Medulla oblongata (tissue), 1 donor: ENCODE data around the gene LAMA3.
A peak's percentile ranks its signal among the peaks of the same experiment; 100 is the strongest.

Source experiments
- DNase-seq: peaks from one replicate; pipeline ENCODE4 v3.0.0-alpha.2; 2015; ENCODE audit errors: extremely low spot score

LAMA3 gene

DNA sequence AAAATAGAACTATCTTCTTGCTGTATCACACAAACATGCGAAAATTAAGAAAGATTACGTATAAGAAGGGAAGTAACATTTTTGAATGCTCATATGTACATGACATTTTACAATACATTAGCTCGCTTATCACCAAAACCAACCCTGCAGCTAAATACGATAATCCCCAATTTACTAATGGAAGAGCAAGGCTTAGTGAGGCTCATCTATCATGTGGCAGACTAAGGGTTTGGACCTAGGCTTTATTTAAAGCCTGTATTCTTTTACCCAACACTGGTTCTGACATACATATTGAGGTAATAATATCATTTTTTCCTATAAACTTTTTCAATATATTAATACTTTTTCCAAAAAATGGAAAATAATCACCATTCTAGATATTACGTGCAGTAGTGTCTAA, 208.5 kb downstream of the LAMA3 start:
- DNase-seq: no peak

DNA sequence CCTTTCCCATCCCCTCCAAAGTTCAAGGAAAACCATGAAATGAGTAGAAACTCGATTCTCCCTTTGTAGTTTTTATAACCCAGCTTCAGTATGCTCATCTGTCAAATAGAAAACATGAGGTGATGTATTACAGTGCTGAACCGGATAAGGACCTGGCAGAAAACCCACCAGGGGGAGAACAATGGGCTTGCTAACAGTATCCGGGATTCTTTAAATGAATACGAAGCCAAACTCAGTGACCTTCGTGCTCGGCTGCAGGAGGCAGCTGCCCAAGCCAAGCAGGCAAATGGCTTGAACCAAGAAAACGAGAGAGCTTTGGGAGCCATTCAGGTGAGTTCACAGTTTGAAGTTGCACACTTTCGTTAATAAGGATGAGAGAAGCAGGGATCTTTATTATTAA, 211.7 kb downstream of the LAMA3 start:
- DNase-seq: no peak

DNA sequence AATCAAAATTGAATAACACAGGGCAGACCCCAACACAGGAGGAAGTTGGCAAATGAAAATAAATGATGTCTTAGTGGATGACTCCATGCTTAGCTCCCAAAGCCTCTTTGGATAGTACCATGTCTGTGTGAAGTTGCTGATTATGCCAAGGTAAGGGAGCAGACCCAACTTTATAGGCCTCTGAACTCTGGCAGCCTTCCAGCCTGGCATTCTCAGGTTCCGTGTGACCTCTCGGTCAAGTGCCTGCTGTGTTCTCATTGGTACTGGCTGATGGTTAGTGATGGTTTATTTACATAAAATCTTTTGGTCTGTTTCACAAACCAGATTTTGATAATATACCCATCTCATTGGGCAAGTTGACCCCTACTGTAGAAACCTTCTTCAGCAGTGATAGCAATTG, 213.1 kb downstream of the LAMA3 start:
- no peak for DNase-seq

DNA sequence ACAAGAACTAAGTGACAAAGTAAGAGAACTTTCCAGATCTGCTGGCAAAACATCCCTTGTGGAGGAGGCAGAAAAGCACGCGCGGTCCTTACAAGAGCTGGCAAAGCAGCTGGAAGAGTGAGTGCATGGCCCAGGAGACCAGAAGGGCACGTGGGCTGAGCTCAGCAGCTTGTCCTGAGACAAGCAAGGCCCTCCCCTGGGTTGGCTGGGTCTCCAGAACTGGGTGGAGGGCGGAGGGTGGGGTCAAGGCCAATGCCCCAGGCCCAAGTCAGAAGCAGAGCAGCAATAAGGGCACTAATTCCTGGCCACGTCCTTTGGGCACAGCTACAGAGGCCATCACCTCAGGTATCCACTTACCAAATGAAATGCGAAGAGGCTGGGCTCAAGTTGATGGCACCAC, 214.7 kb downstream of the LAMA3 start:
- no peak for DNase-seq

DNA sequence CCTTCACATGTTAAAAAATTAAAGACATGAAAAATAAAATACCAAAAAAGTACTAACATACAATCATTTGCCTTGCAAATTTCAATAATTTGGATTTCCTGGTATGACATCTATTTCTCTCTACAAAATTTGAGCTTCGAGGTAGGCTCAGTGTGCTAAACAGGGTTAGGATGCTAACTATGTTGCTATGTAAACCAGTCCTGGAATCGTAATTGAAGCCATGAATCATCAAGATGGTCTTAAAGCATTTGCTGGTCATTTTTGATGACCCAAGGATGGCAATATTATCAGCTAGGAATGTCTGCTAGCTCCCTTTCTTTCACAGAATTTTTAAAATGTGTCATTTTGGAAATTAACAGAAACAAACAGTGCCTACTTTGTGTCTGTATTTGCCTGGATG, 217.4 kb downstream of the LAMA3 start:
- no peak for DNase-seq

DNA sequence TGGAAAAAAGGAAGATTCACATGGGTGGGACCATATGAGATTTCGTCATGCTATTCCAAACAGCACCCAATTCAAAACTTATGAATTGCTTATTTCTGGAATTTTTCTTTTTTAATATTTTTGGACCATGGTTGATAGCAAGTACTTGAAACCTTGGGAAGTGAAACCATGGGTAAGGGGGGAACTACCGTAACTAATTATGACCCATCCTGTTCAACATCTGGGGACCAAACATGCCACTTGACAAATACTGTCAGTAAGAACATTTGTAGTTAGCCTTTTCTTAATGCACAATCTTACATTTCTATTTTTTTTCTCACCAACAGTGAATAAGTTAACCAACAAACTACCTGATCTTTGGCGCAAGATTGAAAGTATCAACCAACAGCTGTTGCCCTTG, 219.6 kb downstream of the LAMA3 start:
- no peak for DNase-seq

DNA sequence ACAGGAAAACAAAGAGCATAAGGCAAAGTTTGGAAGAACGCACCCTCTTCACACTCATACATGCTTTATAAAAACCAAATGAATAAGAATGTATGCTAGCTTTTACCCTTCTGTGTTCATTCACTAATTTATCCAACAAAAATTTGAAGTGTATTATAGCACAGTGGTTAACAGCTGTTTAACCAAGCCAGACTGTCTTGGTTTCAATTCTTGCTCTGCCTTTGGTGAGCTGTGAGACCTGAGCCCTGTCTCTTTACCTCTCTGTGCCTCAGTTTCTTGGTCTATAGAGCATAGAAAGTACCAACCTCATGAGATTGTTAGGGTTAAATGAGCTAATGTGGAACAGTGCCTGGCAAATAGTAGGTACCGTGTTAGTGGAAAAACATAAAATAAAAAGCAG, 220.8 kb downstream of the LAMA3 start:
- no peak for DNase-seq

DNA sequence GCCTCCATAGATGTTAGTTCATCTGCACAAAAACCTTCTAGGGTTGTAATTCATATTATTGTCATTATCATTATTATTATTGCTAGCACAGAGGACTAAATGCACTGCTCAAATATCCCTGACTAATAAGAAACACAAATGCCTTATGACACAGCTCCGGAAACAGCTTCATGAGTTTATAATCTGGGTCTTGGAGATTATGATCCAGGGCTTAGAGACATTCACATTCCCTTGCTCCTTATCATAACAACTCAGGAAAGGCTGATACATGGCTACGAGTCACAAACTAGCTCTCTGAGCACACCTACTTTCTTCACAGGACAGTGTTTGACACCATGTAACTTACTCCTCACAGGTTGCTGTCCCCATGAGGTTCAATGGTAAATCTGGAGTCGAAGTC, 223.1 kb downstream of the LAMA3 start:
- DNase-seq: no peak

DNA sequence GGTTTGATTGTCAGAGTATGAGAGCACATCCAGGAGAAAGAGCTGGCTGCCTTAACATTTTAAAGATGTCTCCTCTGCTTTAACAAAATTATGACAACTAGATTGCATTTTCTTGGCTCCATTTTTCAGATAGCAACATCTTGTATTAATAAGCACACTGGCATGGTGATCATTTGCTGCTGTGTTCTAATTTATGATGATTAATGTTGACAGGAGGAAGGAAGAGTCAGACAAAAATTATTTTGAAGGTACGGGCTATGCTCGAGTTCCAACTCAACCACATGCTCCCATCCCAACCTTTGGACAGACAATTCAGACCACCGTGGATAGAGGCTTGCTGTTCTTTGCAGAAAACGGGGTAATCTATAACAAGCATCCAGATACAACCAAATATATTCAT, 227.1 kb downstream of the LAMA3 start:
- DNase-seq: no peak

DNA sequence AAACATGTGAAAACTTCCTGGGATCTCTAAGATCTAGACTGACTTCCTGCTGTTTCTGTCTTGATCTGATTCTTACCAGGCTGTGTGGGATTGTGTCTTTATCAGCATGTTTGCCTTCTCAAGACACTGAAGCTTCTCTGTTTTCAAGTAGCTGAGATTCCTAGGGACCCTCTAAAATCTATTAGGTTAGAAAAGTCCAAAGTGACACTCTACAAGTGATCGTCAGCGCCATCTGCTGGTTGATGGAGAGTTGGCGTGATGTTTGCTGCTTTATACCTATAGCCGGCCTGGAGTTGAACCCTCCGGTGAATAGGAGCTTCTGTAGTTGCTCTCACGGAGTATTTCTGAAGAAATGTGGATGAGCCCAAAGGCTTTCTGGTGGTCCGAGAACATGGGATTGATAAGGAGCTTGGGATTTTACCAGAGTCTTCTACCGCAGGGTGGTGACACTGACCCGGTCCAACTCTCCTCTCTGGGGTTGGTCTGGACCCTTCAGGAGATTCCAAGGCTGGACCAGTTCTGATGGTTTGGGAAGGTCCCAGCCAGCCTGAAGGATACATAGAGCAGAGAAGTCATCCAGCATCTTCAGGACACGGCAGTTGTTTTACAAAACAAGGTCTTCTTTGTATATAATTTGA, 229.3 kb downstream of the LAMA3 start:
- peak; percentile 84 for DNase-seq

DNA sequence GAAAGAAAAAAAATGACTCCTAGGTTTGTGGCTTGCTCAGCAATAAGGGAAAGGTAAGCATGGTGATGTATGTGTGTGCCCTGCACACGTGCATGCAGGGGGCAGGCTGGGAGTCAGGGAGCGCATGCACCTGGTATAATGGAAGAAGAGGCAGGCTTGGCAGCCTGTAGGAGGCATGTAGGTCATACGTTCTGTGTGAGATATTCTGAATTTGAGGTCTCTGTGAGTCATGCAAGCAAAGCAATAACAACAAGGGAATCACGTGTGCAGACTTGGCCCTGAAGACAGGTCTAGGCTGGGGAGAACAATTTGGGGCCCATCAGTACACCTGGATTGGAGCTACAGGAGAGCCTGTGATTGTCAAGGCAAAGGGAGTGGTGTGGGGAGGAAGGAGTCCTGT, 230.8 kb downstream of the LAMA3 start:
- DNase-seq: no peak

DNA sequence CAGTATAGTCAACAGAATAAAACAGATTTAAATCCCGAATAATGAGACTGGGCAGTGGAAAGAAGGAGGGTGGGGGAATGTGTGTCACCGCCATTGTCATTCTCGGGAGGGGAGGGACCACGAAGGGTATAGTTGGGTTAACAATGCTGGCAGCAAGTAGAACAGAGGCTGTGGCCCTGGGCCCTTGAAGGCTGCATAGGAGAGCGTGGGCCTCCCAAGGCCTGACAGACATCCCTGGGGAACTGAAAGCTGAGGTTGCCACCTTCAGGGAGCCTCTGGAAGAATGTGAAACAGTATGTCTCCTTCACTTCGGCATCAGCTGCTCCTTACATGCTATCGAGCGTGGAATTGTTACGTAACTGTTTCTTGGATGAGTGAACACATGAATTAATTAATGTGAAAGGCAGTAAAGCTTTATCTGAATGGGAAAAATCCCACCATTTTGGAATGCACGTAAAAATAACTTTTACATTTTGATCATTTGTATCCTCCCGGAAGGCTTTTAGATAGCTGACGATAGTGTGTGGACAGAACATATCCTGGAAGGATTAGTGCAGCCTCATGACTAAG, 232.5 kb downstream of the LAMA3 start:
- no peak for DNase-seq

DNA sequence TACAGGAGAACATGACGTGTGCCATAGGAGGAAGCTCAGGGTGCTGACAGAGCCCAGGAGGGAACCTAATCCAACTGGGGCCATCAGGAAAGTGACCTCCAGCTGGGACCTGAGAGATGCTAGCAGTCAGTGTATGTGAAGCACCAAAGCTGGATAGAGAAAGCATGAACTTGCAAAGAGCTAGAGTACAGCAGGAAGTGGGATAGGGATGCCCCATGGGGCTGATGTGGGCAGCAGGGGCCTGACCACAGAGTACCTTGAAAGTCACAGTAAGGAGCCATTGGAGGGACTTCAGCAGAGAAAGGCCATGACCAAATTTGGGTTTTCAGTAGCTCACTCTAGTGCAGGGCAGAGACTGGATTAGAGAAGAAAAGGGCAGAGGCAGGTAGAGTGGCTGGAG, 233.7 kb downstream of the LAMA3 start:
- no peak for DNase-seq

DNA sequence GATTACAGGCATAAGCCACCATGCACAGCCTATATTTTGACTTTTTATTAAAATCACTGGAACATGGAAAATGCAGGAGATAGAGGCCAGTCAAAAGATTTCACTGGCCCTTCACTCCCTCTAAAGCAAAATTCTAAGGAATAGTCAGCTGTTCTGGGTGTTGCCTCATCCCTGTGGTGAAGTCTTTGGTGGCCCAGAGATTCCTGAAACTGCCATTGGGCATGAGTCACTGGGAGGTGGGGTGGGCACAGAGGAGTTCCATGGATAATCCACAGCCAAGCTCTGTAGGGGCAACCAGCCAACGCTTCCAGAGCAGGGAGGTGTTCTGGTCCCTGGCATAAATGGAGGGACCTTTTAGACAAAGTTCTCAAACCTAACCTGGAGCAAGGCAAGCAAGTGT, 235.6 kb downstream of the LAMA3 start:
- no peak for DNase-seq

DNA sequence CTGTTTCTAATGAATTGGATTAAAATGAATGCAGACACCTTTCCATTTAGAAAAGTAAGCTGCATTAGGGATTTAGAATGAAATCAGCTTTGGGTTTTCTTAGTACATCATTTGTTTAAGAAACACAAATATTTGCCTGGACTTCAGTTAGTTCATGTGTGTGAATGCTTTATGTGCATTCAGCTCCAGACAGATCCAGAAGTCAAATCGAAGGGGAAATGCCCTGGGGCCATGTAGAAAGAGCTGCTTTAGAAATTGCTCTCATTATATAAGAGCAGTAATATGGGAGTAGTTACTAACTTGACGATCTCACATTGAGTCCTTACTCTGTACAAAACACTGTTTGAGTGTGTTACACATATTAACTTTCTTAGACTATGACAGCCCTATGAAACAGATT, 237.3 kb downstream of the LAMA3 start:
- DNase-seq: no peak

DNA sequence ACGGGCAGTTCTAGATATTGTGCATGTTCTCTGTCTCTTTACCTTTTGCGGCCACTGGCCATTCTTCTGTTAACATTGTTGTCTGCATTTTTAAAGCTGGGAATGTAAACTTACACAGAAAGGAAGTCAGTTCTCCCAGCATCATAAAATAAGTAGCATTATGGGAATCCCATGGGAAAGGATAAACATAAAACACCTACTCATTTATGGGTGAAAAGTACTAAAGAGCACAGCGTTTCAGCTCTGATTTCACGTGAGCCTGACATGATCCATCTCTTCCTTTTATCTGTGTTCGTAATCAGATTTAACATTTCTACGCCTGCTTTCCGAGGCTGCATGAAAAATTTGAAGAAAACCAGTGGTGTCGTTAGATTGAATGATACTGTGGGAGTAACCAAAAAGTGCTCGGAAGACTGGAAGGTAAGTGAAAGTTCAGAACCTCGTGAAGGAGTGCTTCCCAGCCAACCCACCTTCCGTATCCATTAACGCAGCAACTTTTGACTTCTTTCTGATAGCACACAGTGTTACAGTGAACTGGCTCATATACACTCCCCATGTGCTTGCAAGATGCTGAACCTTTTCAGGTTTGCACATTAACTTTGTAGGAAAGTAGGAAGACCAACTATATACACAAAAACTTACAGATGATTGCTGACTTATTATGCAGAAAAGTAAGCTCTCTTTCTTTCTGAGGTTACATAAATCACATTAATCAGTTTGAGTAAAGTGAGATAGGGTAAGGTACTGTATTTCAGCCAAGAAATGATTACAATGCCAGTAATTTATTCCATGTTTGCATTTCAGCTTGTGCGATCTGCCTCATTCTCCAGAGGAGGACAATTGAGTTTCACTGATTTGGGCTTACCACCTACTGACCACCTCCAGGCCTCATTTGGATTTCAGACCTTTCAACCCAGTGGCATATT, 238.8 kb downstream of the LAMA3 start:
- DNase-seq: no peak

DNA sequence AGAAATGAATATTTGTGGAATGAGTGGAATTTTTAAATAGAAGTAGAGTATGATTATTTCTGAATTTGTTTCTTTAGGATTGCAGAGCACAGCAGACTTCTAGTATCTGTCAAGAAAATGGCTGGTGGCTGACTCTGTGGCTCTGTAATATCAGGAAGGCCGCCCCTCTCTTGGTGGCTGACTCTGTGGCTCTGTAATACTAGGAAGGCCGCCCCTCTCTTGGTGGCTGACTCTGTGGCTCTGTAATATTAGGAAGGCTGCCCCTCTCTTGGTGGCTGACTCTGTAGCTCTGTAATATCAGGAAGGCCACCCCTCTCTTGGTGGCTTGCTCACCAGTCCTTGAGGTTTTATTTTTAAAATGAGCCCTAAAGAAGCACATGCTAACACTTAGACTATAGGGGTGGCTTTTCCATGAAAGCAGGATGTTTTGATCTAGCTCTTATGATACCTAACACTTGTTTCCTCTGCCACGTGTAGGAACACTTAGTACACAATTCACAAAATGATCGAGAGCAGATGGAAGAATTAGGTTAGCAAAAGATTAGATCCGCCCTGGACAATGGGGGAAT, 240.2 kb downstream of the LAMA3 start:
- DNase-seq: no peak

DNA sequence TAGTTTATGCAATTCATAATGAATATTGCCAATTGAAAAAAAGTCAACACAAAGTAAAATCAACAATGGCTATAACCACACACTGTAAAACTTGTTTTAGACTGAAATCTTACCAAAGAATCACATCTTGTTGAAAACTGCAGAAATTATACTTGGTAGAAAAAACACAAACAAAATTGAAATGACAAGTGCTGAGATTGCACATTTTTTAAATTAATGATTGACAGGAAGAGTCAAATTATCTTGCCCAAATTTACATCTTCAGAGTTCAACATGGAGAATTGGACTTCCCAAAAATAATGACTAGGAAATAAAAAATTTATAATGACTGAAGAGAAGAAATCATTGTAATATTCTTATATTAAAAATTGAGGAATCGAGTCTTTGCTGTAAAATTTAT, 240.7 kb downstream of the LAMA3 start:
- no peak for DNase-seq

DNA sequence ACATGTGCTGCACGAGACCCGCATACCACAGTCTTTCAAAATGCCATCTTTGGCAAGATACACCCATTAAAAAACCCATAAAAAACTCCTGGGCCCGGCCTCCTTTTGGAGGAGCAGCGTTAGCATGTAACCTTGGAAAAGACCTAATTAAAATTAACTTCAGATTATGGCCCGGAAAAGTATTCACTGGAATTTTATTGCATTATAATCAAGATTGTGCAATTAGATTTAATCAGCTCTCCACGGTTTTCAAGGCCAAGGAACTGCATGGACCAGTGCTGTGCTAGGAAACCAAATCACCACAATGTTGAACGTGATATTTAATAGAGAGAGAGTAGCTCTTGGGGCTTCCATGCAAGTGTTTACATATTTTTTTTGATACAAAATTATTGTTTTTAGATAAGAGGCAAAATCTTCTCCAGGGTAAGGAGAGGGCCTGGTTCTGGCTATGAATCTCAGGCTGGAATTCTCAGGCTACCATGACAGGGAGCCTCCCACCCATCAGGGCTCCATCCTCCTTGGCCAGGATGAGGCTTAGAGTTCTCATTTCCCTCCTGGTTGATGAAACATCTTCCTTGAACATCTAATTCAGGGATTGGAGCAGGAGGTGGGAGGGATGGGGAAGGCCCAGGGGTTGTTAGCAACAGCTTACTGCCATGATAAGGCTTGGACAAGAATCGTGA, 243.3 kb downstream of the LAMA3 start:
- DNase-seq: no peak

DNA sequence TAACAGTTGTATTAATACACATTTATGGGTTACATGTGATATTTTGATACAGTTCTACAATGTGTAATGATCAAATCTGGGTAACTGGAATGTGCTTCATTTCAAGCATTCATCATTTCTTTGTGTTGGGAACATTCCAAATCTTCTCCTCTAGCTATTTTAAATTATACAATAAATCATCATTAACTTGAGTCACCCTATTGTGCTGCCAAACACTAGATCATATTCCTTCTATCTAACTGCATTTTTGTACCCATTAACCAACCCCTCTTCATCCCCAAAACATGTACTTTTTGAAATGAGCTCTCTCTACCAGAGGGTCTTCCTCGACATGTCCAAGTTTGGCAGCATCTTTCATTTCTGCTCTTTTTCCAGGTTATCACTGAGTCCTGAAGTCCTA, 244.2 kb downstream of the LAMA3 start:
- no peak for DNase-seq

DNA sequence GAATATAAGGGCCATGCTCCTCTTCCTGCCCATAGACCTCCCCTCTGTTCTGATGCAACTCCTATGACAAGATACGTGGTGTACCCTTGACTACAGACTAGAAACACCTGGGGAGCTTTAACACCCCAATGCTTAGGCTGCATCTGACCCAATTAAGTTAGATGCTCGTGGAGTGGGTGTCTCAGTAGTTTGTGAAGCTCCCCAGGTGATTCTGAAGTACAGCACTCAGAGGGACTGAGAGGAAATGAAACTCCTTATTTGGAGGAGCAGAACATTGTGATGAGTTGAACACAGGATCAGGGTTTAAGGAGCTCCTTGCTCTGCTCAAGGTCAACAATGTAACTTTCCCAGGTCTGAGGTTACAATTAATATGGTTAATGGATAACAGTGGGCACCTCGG, 245.0 kb downstream of the LAMA3 start:
- DNase-seq: no peak

DNA sequence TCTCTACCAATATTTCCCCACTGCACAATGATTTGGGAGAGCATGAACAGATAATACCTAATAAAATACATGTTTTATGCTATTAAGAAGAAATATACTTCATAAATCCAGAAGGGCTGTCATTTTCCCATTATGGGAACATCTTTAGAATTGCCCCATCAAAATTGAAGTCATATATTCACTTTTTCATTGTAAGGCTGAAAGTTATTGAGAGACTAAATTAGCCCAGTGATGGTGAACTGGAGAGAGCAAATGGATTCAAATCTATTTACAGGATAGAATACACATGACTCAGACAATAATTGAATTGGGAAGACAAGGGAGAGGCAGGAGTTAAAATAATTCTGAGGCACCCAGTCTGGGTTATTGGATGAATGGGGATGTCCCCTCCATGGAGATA, 245.6 kb downstream of the LAMA3 start:
- no peak for DNase-seq
